GM23248 (cell line): Measurements from ENCODE around the gene BUD31.

Source experiments
- EZH2 ChIP-seq: fragments of 200-600 bp; sonication (generic); IDR thresholded peaks from 2 replicates; pipeline ENCODE4 v1.6.1; 2018; ENCODE audit warnings: antibody characterized with exemption, mild to moderate bottlenecking; ENCODE audit not compliant: insufficient read depth, poor library complexity, severe bottlenecking
- EZH2phosphoT487 ChIP-seq: fragments of 200-600 bp; sonication (generic); IDR thresholded peaks from 2 replicates; pipeline ENCODE4 v1.6.1; 2018; ENCODE audit warnings: antibody characterized with exemption, moderate library complexity, mild to moderate bottlenecking, low read depth; ENCODE audit not compliant: insufficient read depth

DNA sequence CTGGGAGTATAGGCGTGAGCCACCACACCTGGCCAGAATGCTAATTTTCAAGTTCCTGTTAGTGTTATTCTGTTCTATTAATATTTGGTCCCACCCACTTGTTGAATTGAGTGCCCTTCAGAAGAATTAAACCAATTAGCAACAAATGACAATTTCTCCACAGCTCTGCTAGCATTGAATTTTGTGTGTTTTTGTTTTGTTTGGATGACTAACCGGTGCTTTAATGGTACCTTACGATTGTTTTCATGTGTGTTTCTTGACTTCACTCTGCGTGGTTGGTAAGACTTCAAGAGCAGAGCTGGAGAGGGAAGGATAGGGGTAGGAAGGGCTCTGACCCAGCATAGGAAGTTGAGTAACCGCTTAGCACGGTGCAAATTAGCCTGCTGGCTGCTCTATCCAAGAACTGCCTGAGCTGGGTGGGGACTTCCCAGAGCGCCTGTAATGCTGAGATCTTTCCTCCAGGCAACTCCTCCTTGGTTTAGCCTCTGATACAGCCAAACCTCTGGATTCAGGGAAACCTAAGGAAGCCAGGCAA is 29.7 kb upstream of the BUD31 start:
- TF ChIP-seq EZH2 (no peak), EZH2phosphoT487 (no peak)
